Body of pancreas (tissue), 4 donors: ENCODE data around the gene EIF4EBP3. TPM values are rescaled to one million over a fixed set of nuclear protein-coding genes. Genes with fewer than 3 reads are reported as not detected.

Experiments
- ATAC-seq: fragments of 150-250 bp; one replicate; pipeline ENCODE4 v1.9.1; 2016
- DNase-seq, 4 donors: peaks; one replicate each; pipeline ENCODE4 v3.0.0-alpha.2; 2019
- H3K27ac ChIP-seq, 4 donors: fragments of 200-600 bp; sonication (generic); 1 replicate in 3 of 4; 2 replicates in 1 of 4; pipeline versions ENCODE4 v1.5.1 to v1.6.1; 2016 to 2019; ENCODE audit warnings: mild to moderate bottlenecking in 1 of 4, mixed read lengths in 1 of 4, moderate library complexity in 1 of 4
- H3K27me3 ChIP-seq, 2 donors: fragments of 200-600 bp; sonication (generic); one replicate each; pipeline ENCODE4 v1.6.0; 2016; ENCODE audit warnings: mild to moderate bottlenecking in 1 of 2
- H3K36me3 ChIP-seq, 2 donors: fragments of 200-600 bp; sonication (generic); replicated peaks in 1 of 2; 2 replicates each; pipeline ENCODE4 v1.5.1; 2016; ENCODE audit warnings: low read depth in 2 of 2; ENCODE audit not compliant: insufficient read depth in 1 of 2
- H3K4me1 ChIP-seq: fragments of 200-600 bp; sonication (generic); one replicate; pipeline ENCODE4 v1.6.0; 2016
- H3K4me3 ChIP-seq, 2 donors: fragments of 200-600 bp; sonication (generic); 1 replicate in 1 of 2; 2 replicates in 1 of 2; pipeline ENCODE4 v1.5.1; 2016 to 2019
- H3K9me3 ChIP-seq, 3 donors: fragments of 200-600 bp; sonication (generic); 1 replicate in 2 of 3; 2 replicates in 1 of 3; pipeline ENCODE4 v1.5.1; 2016
- POLR2A ChIP-seq, 3 donors: fragments of 450-650 bp; IDR thresholded peaks; one replicate each; pipeline ENCODE4 v1.6.1; 2016; ENCODE audit warnings: antibody characterized with exemption in 3 of 3, mild to moderate bottlenecking in 2 of 3
- WGBS, 2 donors: methylation state at CpG; one replicate each; pipeline ENCODE4 v1.1.5; 2017; 5-methylcytosine and 5-hydroxymethylcytosine counted together
- intact Hi-C: fragments of 100-400 bp; cut with DNase I; formaldehyde crosslinking; loops from one replicate; pipeline ENCODE4 v1.15.1; 2023
- microRNA-seq, 2 donors: library from miRNA; unstranded; fragments of <30 nt; microRNA quantifications; one replicate each; pipeline ENCODE4, GENCODE V29; 2016; ENCODE audit warnings: borderline number of aligned reads in 2 of 2, borderline replicate concordance in 2 of 2
- small RNA-seq: library from RNA; depleted of rRNA; stranded (forward); fragments of <200 nt; gene quantifications from one replicate; pipeline ENCODE3, GENCODE V24; 2016
- total RNA-seq, 2 donors: library from RNA; depleted of rRNA; stranded (reverse); fragments of >200 nt; gene quantifications; one replicate each; pipeline ENCODE4 v1.1.0, GENCODE V29; 2016
- TF ChIP-seq, protein P1 (sequence below), 7 experiments: fragments of 450-650 bp in 4 of 7; fragments of 200-600 bp in 3 of 7; sonication (generic) in 3 of 7; IDR thresholded peaks; one replicate each; pipeline ENCODE4 v1.5.1; 2016 to 2019; ENCODE audit warnings: antibody characterized with exemption in 7 of 7

The EIF4EBP3 gene
- total RNA-seq, 2 donors from 2014 or later: 7.3 TPM; not detected in 1

DNA sequence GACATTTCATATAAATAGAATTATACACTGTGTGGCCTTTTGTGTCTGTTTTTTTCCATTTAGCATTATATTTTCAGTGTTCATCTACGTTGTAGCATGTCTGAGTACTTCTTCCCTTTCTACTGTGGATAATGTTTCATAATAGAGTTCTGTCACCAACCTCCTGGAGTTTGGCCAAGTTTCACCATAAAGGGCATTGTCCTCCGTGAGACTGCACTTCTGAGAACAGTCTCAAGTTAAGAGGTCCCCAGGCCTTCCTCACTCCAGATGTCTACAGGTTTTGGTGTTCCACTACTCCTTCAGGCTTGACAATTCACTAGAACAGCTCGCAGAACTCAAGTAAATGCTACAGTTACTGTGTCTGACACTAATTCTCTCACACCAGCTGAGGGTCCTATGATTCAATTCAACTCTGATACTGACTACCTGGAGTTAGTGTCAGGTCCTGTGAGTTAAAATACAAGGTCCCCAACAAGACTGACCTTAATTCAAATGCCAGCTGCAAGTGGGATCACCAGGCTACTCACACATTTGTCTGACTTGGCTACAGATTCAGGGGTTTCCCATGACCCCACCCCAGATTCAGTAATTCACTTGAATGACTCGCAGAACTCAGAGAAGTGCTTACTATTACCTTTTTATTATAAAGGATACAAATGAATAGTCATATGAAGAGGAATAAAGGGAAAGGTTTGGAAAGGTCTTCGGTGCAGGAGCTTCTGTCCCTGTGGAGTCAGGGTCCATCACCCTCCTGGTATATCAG, 48.3 kb downstream of the EIF4EBP3 start:
- DNase-seq: peak in 2 of 4 donors; percentile 31 to 72
- Histone ChIP-seq H3K27me3 (no peaks in the 10 kb centered on the region), H3K4me1 (peaks cover 27% of the 10 kb centered on the region), H3K4me3 (no peak overlapping the region), H3K36me3 (no peaks in the 10 kb centered on the region), H3K9me3 (no peaks in the 10 kb centered on the region), H3K27ac (peak overlapping the region in 2 of 4 donors; percentile 56 to 74)
- peak; percentile 40 for ATAC-seq
- intact Hi-C loops: no loop called here
- 53 to 61% methylated on average over 5 of the region's 5 CpGs for WGBS, 2 donors
- peak in 1 of 3 donors; percentile 16 for TF ChIP-seq POLR2A (IDR thresholded peaks at IDR 0.05)
- TF ChIP-seq, protein P1, sequence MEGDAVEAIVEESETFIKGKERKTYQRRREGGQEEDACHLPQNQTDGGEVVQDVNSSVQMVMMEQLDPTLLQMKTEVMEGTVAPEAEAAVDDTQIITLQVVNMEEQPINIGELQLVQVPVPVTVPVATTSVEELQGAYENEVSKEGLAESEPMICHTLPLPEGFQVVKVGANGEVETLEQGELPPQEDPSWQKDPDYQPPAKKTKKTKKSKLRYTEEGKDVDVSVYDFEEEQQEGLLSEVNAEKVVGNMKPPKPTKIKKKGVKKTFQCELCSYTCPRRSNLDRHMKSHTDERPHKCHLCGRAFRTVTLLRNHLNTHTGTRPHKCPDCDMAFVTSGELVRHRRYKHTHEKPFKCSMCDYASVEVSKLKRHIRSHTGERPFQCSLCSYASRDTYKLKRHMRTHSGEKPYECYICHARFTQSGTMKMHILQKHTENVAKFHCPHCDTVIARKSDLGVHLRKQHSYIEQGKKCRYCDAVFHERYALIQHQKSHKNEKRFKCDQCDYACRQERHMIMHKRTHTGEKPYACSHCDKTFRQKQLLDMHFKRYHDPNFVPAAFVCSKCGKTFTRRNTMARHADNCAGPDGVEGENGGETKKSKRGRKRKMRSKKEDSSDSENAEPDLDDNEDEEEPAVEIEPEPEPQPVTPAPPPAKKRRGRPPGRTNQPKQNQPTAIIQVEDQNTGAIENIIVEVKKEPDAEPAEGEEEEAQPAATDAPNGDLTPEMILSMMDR (IDR thresholded peaks at IDR 0.05): no peak

DNA sequence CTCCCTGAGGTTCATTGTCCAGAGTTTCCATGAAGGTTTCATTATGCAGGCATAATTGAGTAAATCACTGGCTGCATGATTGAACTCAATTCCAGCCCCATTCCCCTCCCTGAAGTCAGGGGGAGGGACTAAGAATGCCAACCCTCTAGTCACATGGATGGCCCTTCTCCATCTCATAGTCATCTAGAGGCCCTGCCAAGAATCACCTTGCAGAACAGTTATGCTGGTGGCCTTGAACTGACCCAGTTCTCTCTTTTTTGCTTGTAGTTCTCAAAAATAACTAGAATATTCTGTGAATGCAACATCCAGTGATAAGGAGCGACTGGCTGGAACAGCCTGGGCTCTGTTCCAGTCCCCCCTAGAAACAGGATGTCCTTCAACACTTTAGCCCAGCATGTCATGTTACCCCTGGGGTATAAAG, 48.9 kb downstream of the EIF4EBP3 start:
- Histone ChIP-seq H3K4me3 (no peak overlapping the region), H3K27ac (peak overlapping the region in 3 of 4 donors; percentile 3 to 74 (median 56)), H3K27me3 (no peaks in the 10 kb centered on the region), H3K4me1 (peaks cover 27% of the 10 kb centered on the region), H3K9me3 (no peaks in the 10 kb centered on the region), H3K36me3 (no peaks in the 10 kb centered on the region)
- 0 to 10% methylated on average over 1 of the region's 1 CpG for WGBS, 2 donors
- TF ChIP-seq, protein P1 (IDR thresholded peaks at IDR 0.05): no peak
- TF ChIP-seq POLR2A (IDR thresholded peaks at IDR 0.05): peak in 1 of 3 donors; percentile 32
- DNase-seq: peak; percentile 10 to 66 (median 41)
- intact Hi-C loops: no loop called here
- ATAC-seq: peak; percentile 88

DNA sequence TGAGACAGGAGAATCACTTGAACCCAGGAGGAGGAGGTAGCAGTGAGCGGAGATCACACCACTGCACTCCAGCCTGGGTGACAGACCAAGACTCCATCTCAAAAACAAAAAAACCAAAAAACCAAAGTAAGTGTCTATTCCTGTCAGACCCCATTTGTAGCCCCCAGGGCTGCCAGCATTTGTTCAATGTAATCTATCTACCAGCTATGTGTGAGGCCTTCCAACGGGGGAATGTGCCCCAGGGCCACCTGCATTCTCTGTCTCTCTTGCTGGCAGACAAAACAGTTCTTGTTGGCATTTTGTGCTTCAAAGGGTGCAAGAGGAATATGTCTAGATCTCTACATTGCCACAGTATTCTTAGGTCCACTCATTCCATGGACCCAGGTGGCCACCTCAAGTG, 51.4 kb downstream of the EIF4EBP3 start:
- H3K4me3 ChIP-seq: no peak overlapping the region
- intact Hi-C loops: no loop called here
- no peaks in the 10 kb centered on the region for H3K27me3 ChIP-seq
- no peak overlapping the region for H3K27ac ChIP-seq
- peaks cover 27% of the 10 kb centered on the region for H3K4me1 ChIP-seq
- no peaks in the 10 kb centered on the region for H3K9me3 ChIP-seq
- DNase-seq (no peak), ATAC-seq (no peak)
- no peak for TF ChIP-seq POLR2A (IDR thresholded peaks at IDR 0.05)
- TF ChIP-seq, protein P1 (IDR thresholded peaks at IDR 0.05): no peak
- H3K36me3 ChIP-seq: no peaks in the 10 kb centered on the region
- 58 to 60% methylated on average over 2 of the region's 2 CpGs for WGBS, 2 donors

Small RNA genes lying within 50 kb of the gene (microRNA-seq; reads per million reads assigned to microRNA genes)
- 0 reads per million in 2 donors for gene MIR6831

Small RNA genes lying within 50 kb of the gene (small RNA-seq; reads per million reads assigned to genes)
- gene RF00279: not detected
- gene RF00443: not detected

Other genes with a start within 250 kb of the EIF4EBP3 start
- gene PFDN1, start 244.6 kb upstream of the EIF4EBP3 start, total RNA-seq: 10 to 100 TPM; 37.6 to 54.1 TPM
- 1 to 10 TPM; 3.1 to 7.3 TPM for gene HBEGF, start 201.1 kb upstream of the EIF4EBP3 start, total RNA-seq
- gene SLC4A9, start 187.5 kb upstream of the EIF4EBP3 start, total RNA-seq: not detected
- 100 to 1,000 TPM; 114 to 131 TPM for gene ANKHD1, start 145.8 kb upstream of the EIF4EBP3 start, total RNA-seq
- 10 to 100 TPM; 10.9 to 12.5 TPM for gene SRA1, start 9.8 kb downstream of the EIF4EBP3 start, total RNA-seq
- gene APBB3, start 16.9 kb downstream of the EIF4EBP3 start, total RNA-seq: 10 to 100 TPM; 27.0 to 28.3 TPM
- gene SLC35A4, start 17.2 kb downstream of the EIF4EBP3 start, total RNA-seq: 10 to 100 TPM; 18.5 to 39.4 TPM
- gene CD14, start 85.5 kb downstream of the EIF4EBP3 start, total RNA-seq: 10 to 100 TPM; 19.2 to 62.6 TPM
- 10 to 100 TPM; 14.5 to 58.7 TPM for gene TMCO6, start 91.8 kb downstream of the EIF4EBP3 start, total RNA-seq
- gene NDUFA2, start 100.0 kb downstream of the EIF4EBP3 start, total RNA-seq: 10 to 100 TPM; 36.6 to 46.1 TPM
- gene IK, start 100.2 kb downstream of the EIF4EBP3 start, total RNA-seq: 100 to 1,000 TPM in 1 of 2 donors, 10 to 100 TPM in 1; 62.6 to 134 TPM
- gene WDR55, start 117.2 kb downstream of the EIF4EBP3 start, total RNA-seq: 10 to 100 TPM; 14.5 to 16.1 TPM
- 1 to 10 TPM; 1.8 to 2.6 TPM for gene DND1, start 125.9 kb downstream of the EIF4EBP3 start, total RNA-seq
- gene HARS1, start 143.7 kb downstream of the EIF4EBP3 start, total RNA-seq: 10 to 100 TPM; 46.2 to 52.4 TPM
- gene HARS2, start 143.8 kb downstream of the EIF4EBP3 start, total RNA-seq: 10 to 100 TPM; 13.7 to 23.7 TPM
- gene ZMAT2, start 152.8 kb downstream of the EIF4EBP3 start, total RNA-seq: 10 to 100 TPM; 16.1 to 27.0 TPM
- not detected for gene PCDHA1, start 238.5 kb downstream of the EIF4EBP3 start, total RNA-seq
- 1 to 10 TPM in 1 of 2 donors, under 1 TPM in 1; 0.26 to 1.3 TPM for gene PCDHA2, start 247.2 kb downstream of the EIF4EBP3 start, total RNA-seq